Frontal cortex (tissue), 4 donors: ENCODE results near the gene TMEM253. TPM values are rescaled to one million over a fixed set of nuclear protein-coding genes. Genes with fewer than 3 reads are reported as not detected.

Experiments
- DNase-seq, 2 donors: peaks; one replicate each; pipeline ENCODE4 v3.0.0; 2012; ENCODE audit warnings: low spot score in 2 of 2
- FAIRE-seq: peaks from 2 replicates; lab custom pipeline; 2012; peaks lifted over from hg19 to GRCh38; lab: Jason Lieb, UNC
- total RNA-seq: library from RNA; depleted of rRNA; stranded (reverse); fragments of >200 nt; gene quantifications from one replicate; pipeline ENCODE4 v1.2.3, GENCODE V29; 2014
- donor health status: control.
- donor health status: control.
- donor health status: control.

Gene TMEM253
- total RNA-seq, 1 donor from 2014 or later, result not detected

DNA sequence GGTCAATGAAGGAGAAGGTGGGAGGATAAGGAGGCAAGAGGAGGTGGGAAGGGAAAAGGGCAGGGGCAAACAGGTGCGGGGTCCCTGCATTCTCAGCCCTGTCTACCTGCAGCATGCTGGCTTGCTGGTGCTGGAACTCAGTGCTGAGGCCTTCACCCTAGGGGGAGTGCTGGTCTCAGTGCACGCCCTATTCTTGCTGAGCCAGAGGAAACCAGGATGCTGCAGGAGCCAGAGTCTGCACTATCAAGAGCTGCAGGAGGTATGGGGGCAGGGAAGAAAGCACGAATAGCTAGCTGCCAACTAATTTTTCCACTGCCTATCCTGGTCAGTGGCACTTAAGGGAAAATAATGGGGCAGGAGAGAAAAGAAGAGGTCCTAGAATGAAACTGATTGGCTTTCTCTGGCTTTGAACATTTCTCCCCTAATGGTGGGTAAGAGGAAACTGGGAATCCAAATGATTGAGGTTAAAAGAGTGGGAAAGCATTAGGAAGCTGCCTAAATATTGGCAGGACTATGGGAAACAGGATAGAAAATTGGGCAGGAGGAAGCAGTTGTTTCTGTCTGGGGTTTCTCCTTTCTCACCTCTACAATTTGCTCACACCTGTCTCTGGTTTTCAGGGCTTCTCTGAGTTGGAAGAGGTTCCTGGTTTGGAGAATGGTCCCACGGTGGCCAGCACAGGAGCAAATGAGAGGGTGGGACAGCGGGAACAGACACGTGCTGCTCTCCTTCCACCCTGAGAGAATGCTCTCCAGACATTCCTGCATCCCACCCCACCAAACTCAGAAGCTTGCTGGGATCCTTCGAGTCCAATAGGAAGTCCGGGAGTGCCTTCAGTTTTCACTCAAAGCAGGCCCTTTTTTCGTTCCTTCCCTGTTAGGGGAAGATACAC, 1.9 kb downstream of the TMEM253 start:
- DNase-seq (peak in 1 of 2 donors; percentile 14), FAIRE-seq (no peak)

DNA sequence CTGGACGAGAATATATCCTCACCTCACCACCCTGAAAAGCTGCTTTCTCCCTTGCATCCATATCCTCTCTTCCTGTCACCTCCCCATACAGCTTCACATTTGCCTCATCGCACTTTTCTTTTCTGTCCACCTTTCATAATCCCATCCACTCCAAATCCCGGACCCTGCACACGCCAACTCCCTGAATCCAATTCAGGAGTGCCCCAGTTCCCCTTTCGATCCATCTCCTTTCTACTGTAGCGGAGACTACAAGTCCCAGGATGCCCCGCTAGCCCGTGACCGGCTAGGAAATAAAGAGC, 2.5 kb downstream of the TMEM253 start:
- DNase-seq (no peak), FAIRE-seq (no peak)

DNA sequence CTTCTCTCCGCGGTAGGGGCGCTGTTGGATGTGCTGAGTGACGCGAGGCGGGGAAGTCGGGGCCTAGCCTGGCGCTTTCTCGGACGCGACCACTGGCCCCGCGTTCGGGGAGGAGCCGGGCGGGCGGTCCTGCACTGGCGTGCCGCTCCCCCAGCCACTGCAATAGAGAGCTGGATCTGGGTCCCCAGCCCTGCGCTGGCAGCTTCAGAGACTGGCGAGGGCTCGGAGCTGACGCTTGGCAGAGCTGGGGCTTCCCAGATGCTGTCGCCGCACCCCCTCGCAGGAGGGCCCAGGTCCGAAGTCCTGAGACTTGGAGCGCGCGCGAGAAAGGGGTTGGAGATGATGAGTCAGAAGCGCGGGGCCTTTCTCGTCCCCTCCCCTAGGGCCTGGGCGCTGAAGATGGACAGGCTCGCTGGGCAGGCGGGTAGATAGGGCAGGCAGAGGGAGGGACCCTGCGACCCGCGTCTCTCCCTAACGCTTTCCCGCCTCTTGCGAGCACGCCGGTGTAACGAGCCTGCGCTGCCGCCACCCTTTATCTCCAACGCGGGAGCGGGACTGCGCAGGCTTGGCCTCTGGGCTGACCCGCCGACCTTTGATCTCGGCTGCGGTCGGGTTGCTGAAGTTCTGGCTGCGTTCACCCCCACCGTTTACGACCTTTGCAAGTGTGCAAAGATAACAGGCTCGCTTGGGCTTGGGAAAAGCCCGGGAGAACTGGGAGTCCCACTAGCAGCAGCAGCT, 3.0 kb downstream of the TMEM253 start:
- FAIRE-seq (no peak), DNase-seq (peak; percentile 92 to 93)

DNA sequence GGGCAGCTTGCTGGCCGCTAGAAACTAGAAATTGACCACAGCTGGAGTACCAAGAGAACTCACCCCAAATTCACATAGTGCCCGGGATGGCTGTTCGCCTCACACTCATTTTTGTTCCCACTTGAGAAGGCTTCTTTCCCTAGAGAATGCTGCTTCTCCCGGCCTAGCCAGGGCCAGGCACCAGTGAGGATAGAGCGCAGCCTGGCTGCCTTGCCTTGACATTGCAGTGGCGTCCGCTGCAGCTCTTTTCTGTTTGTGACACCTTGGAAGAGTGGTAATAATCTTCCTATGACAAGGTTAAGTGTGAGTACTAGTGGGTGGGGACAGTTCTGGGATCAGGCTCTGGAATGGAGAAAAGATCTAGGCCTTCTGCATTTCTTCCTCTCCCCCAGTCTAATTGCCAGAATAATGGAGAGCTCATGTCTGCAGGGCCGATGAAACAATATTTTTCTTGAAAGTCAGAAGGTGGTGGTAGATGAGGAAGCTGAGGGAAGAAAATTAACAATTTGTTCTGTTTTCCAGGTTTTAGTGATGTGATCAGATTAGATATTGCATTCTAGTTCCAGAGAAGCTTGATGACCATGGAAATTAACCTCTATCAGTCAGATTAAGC, 3.7 kb downstream of the TMEM253 start:
- FAIRE-seq (no peak), DNase-seq (peak; percentile 68 to 73)

DNA sequence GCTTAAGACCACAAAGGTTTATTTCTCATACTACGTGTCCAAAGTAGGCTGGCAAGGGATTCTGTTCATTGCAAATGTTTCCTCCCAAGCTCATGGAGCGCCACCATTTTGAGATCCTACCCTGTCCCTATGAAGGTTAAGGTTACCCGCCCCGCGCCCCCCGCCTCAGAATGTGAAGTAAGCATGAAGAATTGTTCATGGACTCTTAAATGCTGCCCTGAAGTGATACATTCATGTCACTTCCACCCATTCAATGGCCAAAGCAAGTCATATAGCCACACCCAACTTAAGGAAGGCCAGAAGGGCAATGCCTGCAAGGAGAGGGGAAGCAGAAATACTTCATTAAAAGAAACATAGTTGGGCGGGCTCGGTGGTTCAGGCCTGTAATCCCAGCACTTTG, 4.2 kb downstream of the TMEM253 start:
- FAIRE-seq (no peak), DNase-seq (no peak)

DNA sequence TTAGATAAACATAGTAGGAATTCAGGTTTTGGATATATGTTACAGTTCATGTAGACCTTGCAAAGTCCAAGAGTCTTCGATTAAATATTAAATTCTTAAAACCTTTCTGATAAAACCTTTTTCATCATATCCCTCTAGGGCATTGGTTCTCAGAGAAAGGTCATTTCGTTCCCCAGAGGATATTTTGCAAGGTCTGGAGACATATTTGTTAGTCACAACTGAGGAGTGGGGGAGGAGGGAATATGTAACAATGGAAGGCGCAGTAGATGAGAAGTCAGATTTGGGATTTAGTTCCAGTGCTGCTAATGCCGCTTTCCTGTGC, 5.3 kb downstream of the TMEM253 start:
- DNase-seq, result no peak
- FAIRE-seq, result no peak

DNA sequence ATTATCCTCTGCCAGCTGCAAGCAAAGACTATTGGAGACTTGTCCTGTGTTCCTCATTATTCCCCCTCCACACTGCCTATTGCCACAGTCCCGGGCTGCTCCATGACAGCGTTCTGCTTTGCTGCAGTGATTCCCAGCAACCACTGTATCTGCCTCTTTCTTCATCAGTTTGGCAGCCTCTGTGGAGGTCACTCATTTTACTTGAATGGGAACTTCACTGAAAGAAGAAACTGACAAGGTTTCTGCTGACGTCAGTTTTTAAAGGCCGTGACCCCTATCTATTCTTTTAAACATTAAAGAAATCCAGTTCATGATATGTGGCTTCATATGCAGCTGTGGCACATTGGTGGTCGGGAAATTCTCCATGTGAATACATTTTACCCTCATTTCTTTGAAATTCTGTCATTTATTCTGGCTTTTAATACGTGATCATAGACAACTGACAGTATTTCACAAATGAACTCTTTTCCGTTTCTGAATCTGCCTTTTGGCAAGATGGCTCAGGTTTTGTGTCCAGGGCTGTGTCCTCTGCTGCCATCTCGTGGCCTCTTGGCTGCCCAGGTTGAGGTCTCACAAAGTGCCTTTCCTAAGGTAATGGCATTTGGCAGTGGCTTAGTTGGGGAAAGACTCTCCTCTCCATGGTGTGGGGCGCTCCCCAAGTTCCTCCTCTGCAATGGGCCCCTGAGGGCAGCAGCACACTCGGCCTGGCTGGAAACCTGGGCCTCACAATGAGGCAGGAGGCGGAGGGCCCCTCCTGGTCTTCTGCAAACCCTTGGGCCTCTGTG, 5.8 kb downstream of the TMEM253 start:
- peak; percentile 54 to 69 for DNase-seq
- FAIRE-seq, result no peak

DNA sequence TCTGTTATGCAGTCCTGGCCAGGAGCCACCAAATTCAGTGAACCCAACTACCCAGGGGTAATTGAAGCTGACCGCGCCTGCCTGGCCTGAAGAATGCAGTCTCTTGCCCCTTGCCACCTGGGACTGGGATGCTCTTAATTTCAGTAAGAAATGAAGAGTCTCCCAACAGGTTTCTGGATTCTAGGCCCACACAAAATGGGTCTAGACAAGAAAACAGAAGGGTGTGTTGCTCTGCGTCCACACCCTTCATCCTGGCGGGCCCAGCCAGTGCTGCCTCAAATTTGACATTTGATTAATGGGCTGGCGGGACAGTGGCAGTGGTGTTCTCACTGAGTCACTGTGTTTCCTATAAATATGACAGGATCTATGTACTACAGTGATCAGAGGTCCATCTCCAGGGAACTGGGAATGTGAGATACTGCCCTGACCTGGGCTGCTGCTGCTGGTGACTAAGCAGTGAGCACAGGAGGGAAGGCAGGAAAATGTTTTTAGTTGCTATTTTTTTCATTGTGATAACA, 6.5 kb downstream of the TMEM253 start:
- FAIRE-seq (no peak), DNase-seq (no peak)

DNA sequence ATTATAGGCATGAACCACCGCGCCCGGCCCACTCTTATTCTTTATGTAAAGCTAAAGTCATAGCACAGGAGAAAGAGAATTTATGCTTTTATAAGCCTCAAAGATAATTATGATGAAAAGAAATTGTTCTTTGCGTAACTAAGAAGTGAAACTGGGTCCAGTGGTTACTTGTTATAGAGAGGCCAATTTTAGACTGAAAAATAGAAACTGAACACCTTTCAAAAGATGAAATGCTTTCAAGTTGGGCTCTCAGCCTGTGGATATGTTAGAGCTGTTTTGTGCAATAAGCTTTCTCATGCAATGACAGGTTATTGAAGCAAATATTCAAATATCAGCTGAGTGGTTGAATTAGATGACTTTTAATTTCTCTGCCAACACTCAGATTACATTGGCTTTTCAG, 7.9 kb downstream of the TMEM253 start:
- FAIRE-seq (no peak), DNase-seq (no peak)

DNA sequence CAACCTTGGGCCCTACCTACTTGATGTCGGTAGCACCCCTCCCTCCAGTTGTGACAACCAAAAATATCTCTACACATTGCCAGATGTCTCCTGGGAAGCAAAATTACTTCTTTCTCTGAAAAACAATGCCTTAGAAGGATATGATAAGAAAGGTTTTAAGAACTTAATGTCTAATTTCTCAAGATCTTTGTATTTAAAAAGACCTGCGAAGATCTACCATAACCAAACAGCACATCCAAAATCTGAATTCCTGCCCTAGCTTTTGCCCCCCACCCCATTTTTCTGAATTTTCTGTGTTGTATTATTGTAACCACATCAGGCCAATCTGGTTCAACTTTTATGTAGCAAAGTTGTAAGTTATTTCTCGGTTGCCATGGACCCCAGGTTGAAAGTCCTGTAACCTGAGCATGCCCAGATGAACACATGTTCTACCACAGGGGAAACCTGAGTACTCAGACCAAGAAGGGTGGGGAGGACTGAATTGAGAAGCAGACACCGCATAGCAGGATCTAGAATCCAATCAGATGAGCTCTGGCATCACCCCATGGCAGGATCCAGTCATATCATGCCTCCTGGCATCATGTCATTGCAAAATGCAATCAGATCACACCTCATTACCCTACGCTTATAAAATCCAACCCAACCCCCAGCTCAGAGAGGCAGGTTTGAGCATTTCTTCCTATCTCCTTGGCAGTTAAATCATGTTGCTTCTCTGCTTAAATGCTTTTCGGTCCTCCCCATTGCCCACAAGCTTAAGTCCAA, 8.7 kb downstream of the TMEM253 start:
- FAIRE-seq (no peak), DNase-seq (no peak)

DNA sequence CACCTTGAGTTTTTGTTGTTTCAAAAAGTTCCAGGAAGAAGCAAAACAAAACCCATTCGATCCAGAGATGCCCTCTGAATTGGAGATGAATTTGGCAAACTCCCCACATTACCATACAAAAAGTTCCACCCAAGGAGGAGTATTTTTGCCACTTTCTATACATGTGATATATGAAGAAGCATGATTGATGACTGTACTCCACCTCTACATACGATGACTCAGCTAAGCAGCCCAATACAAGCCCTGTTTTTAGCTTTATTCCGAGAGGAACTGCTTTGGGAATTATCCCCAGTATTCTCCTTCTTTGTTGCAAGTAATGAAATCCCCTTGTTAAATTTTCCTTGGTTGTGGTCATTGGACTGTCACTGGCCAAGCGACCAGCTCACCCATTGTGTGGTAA, 11.4 kb downstream of the TMEM253 start:
- no peak for DNase-seq
- no peak for FAIRE-seq

DNA sequence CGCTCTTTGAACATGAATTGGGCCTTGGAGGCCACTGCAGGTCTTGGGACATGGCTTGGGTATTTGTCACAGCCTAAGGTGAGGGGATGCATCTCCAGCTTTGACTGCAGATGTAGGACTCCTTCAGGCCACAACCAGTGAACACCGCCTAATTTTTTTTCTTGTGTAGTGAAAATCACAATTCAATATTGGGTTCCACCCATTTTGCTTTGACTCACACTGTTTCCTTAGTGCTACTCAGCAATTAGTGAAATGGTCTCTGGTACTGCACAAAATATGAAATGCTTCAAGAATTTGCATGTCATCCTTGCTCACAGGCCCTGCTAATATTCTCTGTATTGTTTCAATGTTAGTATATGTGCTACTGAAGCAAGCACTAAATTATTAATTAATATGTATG, 12.5 kb downstream of the TMEM253 start:
- FAIRE-seq, result no peak
- no peak for DNase-seq

DNA sequence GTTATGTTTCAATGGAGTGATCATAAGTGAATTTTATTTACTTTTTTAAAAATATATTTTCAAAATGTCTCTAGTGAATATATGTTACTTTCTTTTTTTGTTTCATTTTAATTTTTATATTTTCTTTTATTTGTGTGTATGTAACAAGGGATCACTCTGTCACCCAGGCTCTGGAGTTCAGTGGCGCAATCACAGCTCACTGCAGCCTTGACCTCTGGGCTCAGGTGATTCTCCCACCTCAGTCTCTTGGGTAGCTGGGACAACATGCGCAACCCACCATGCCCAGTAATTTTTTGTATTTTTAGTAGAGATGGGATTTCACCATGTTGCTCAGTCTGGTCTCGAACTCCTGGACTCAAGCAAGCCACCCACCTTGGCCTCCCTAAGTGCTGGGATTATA, 18.1 kb downstream of the TMEM253 start:
- FAIRE-seq (no peak), DNase-seq (no peak)

DNA sequence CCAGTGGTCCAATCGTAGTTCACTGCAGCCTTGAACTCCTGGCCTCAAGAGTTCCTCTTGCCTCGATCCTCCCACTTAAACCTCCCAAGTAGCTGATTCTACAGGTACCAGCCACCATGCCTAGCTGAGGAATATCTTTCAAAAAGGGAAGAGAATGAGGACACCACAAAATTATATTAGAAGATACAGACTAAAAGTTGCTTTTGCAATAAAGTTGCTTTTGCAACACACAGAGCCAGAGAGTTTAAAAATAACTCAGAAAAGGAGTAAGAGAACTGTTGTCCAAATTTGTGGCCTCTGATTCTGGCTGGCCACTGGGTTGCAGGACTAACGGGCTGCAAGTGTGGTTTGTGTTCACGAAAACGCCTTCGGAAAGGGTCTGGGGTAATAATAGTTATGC, 19.8 kb downstream of the TMEM253 start:
- no peak for FAIRE-seq
- DNase-seq, result no peak

DNA sequence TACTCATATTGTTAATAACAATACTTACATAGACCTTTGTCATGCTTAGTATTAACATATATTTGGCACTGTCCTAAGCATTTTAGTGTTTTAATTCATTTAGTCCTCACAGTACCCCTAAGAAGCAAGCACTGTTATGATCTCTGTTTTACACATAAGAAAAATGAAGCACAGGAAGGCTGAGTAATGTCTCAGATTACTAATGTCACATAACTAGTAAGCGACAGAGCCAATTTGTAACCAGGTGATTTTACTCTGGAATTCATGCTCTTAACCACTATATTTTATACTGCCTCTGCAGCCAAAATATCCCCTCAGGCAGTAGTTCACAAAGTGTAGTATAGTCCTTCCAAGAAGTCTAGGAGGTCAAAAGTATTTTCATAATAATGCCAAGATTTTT, 20.3 kb downstream of the TMEM253 start:
- FAIRE-seq (no peak), DNase-seq (no peak)

DNA sequence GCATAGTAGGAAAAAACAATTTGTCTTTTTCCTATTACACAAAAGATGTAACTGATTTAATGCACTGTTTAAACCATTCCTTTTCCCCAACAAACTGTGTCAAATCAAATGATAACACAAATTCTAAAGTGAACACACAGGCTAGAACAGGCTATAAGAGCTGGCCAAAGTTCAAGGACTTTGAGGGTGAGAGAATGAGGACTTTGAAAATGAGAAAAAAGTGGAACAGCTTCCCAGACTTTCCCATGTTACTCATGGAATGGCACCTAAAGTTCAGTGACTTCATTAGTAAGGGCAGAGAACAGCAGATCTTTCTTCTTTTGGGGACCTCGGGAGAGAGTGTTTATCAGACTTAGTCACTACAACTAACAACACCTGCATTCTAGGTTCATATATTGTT, 22.6 kb downstream of the TMEM253 start:
- DNase-seq, result no peak
- no peak for FAIRE-seq

DNA sequence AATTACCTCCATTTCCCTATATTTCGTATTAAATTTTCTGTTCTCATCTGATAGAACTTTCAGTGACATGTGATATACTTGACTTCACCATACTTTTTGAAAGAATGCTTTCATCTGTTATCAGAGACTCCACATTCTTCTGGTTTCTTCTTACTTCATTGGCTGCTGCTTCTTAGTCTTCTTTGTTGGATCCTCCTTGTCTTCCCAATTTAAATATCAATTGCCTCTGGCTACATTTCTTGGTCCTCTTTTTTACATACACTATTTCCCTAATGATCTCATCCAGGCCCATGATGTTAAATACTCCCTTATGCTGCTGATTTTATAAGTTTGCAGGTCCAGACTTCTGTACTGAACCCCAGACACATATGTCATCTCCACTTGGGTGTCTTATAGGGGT, 33.0 kb downstream of the TMEM253 start:
- DNase-seq (no peak), FAIRE-seq (no peak)

DNA sequence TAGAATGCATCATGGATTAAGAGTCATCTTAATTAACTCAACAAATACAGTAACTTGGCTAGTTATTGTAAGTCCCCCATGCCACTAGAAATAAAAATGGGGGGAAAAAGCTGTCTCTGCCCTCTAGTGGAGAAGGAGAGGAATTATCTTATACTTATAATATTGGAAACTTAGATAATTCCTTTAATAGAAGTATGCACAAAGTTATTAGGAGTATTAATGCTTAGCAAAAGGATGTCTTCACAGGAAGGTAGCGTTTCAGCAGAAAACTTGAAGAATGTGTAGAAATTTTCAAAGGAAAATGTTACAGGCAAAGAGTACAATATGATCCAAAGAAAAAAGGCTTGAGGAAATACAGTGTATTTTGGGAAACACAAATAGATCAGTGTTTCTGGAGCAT, 35.2 kb downstream of the TMEM253 start:
- DNase-seq, result peak in 1 of 2 donors; percentile 10
- no peak for FAIRE-seq

DNA sequence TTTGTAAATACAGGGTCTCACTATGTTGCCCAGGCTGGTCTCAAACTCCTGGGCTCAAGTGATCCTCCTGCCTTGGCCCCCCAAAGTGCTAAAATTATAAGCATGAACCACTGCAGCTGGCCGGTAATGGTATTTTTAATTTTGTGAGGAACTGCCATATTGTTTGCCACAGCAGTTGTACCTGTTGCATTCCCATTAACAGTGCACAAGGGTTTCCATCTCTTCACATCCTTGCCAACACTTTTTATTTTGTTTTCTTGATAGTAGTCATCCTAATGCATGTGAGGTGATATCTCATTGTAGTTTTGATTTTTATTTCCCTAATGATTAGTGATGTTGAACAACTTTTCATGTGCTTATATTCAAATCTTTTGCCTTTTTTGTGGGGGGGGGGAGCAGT, 41.5 kb downstream of the TMEM253 start:
- no peak for FAIRE-seq

DNA sequence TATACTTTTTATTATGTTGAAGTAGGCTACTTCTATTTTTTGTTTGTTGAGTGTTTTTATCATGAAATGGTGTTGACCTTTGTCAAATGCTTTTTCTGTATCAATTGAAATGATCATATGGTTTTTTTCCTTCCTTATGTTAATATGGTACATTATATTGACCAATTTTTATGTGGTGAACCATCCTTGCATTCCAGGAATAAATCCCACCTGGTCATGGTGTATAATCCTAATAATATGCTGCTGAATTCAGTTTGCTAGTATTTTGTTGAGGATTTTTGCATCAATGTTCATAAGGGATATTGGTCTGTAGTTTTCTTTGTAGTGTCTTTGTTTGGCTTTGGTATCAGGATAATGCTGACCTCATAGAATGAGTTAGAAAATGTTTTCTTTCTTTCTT, 44.6 kb downstream of the TMEM253 start:
- no peak for DNase-seq
- FAIRE-seq, result no peak

More for the DNA sequence above, 41.5 kb downstream of the TMEM253 start:
- no peak for DNase-seq
